ENCODE data around the gene HTR1D.
"Not testable (repeated sequence)": the region's sequence is repeated elsewhere in the genome, so short reads cannot be mapped to it uniquely, and the experiment has no call there.

HTR1D gene

DNA sequence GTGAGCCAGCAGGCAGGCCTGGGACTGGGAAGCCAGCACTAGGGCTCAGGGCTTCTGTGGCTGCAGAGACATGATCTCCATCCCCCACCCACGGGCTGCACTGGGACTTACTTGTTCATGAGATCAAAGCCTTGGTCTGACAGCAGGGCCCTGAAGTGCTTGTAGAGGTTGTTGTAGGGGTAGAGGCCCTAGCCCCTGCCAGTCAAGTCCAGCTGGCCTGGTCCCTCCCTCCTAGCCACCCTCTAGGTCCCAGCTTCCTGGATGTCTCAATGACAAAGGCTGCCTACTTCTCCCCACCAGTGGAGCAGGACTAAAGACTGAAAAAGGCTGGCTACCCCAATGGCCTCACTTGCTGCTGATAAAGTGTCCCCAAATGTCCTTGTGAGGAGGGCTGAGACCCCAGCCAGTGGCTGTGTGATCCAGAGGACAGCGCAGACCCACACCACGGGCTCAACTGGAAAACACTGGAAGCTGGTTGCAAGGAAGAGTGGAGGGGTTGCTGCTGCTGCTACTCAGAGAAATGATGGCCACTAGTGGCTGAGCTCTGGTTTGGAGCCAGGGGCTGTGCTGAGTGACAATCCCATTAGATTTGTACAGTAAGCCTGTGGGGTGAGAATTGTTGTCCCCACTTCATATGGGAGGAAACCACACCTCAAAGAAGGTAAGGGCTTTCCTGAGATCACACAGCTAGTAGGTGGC, 1.4 kb downstream of the HTR1D start:
- H3K27ac ChIP-seq (ENCODE audit: low read length): no peak overlapping the region
- peaks cover 32% of the 10 kb centered on the region for H3K27me3 ChIP-seq (ENCODE audit: insufficient read depth, low read length)
- H3K9me3 ChIP-seq (ENCODE audit: insufficient read depth, low read depth, low read length): no peaks in the 10 kb centered on the region
- no peaks in the 10 kb centered on the region for H3K4me1 ChIP-seq (ENCODE audit: insufficient read depth, low read length)
- no peak overlapping the region for H3K9ac ChIP-seq (ENCODE audit: low read depth, low read length)
- peak overlapping the region; percentile 74 for H3K4me3 ChIP-seq (ENCODE audit: low read length)
- no peaks in the 10 kb centered on the region for H3K36me3 ChIP-seq (ENCODE audit: insufficient read depth, low read depth, low read length)

DNA sequence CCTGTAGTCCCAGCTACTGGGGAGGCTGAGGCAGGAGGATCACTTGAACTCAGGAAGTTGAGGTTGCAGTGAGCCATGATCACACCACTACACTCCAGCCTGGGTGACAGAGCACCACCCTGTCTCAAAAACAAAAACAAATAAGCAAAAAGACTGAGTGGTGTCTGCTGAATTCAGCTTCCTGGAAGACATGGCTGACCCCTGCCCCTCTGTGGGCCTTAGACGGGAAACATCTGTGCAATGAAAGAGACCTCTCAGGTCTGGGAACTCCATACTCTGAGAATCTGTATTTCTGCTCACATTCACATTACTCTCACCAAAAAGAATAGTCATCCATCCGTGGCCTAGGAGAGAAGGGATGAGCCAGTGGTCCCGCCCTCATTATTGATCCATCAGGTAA, 2.0 kb downstream of the HTR1D start:
- no peak overlapping the region for H3K4me3 ChIP-seq (ENCODE audit: low read length)
- H3K36me3 ChIP-seq (ENCODE audit: insufficient read depth, low read depth, low read length): no peaks in the 10 kb centered on the region
- no peaks in the 10 kb centered on the region for H3K4me1 ChIP-seq (ENCODE audit: insufficient read depth, low read length)
- H3K9me3 ChIP-seq (ENCODE audit: insufficient read depth, low read depth, low read length): no peaks in the 10 kb centered on the region
- H3K27ac ChIP-seq (ENCODE audit: low read length): no peak overlapping the region
- peaks cover 32% of the 10 kb centered on the region for H3K27me3 ChIP-seq (ENCODE audit: insufficient read depth, low read length)
- no peak overlapping the region for H3K9ac ChIP-seq (ENCODE audit: low read depth, low read length)

DNA sequence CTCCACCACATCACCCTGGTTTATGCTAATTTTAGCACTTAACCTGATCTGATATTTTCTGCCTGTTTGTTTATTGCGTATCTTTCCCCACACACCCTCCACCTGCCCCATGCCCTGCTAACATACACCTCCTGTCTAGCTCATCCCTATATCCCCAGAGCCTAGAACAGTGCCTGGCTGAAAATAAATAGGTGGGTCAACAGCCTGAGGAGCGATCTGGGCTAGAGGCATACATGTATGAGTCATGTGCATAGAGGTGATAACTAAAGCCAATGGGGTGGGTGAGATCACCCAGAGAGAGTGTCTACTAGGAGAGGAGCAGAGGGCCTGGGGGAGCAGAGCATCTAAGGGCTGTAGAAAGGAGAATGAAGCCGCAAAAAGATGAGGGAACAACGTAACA, 2.7 kb downstream of the HTR1D start:
- Histone ChIP-seq H3K27me3 (ENCODE audit: insufficient read depth, low read length) (peaks cover 32% of the 10 kb centered on the region), H3K4me1 (ENCODE audit: insufficient read depth, low read length) (no peaks in the 10 kb centered on the region), H3K9me3 (ENCODE audit: insufficient read depth, low read depth, low read length) (no peaks in the 10 kb centered on the region), H3K9ac (ENCODE audit: low read depth, low read length) (no peak overlapping the region), H3K4me3 (ENCODE audit: low read length) (no peak overlapping the region), H3K36me3 (ENCODE audit: insufficient read depth, low read depth, low read length) (no peaks in the 10 kb centered on the region), H3K27ac (ENCODE audit: low read length) (no peak overlapping the region)

DNA sequence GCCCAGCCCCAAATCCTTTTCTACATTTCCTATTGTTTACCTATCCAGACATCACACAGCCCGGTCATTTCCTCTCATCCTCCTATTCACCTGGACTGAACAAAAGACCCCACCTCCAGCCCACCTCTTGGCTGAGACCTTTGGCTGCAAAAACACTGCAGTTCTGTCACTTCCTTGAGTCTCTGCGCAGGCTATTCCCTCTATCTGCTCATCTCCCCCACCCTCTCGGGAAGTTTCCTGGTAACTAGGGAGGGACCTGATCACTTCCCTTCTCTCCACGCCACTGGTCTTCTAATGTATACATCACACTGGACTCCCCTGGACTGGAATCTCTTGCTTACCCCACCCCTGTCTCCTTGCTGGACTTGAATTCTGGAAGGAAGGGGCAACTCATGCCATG, 5.3 kb downstream of the HTR1D start:
- Histone ChIP-seq H3K9ac (ENCODE audit: low read depth, low read length) (no peak overlapping the region), H3K9me3 (ENCODE audit: insufficient read depth, low read depth, low read length) (no peaks in the 10 kb centered on the region), H3K27me3 (ENCODE audit: insufficient read depth, low read length) (peaks cover 11% of the 10 kb centered on the region), H3K27ac (ENCODE audit: low read length) (no peak overlapping the region), H3K36me3 (ENCODE audit: insufficient read depth, low read depth, low read length) (no peaks in the 10 kb centered on the region), H3K4me1 (ENCODE audit: insufficient read depth, low read length) (no peaks in the 10 kb centered on the region), H3K4me3 (ENCODE audit: low read length) (no peak overlapping the region)

DNA sequence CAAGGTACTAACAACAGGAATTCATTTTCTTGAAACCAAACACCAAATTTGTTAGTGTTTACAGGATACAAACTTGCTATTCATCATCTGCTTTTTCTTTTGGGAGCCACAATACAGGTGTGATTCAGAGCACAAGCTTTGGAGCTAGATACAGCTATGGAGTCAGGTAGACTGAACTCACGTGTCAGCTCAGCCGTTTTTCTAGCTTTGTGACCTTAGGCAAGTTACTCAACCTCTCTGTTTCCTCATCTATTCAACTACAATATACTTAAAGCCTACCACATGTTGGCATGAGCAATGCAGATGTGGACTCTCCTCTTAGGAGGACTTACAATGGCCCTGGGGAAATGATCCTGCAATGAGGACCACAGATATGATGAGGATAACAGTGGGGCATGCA, 6.3 kb downstream of the HTR1D start:
- Histone ChIP-seq H3K27me3 (ENCODE audit: insufficient read depth, low read length) (peaks cover 2% of the 10 kb centered on the region; the same call in 1 of the 2 replicates), H3K4me1 (ENCODE audit: insufficient read depth, low read length) (no peaks in the 10 kb centered on the region), H3K9ac (ENCODE audit: low read depth, low read length) (no peak overlapping the region), H3K27ac (ENCODE audit: low read length) (no peak overlapping the region), H3K36me3 (ENCODE audit: insufficient read depth, low read depth, low read length) (no peaks in the 10 kb centered on the region), H3K4me3 (ENCODE audit: low read length) (no peak overlapping the region), H3K9me3 (ENCODE audit: insufficient read depth, low read depth, low read length) (no peaks in the 10 kb centered on the region)

DNA sequence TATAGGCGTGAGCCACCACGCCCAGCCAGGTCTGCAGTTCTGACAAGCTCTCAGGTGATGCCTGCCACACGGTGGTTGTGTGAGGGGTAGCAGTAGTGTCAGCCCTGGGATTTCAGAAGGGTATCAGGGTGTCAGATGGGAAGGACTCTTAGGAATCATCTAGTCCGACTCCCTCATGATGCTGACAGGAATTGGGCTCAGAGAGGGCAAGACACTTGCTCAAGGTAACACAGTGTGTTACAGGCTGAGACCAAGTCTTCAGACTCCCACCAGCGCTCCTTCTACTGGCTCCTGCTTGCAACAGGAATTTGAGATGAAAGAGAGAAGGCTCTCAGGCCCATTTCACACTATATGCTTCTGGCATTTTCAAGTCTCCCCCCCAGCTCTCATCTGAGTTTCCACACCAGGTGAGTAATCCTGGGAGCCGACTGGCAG, 6.9 kb downstream of the HTR1D start:
- Histone ChIP-seq H3K27me3 (ENCODE audit: insufficient read depth, low read length) (no peaks in the 10 kb centered on the region), H3K36me3 (ENCODE audit: insufficient read depth, low read depth, low read length) (no peaks in the 10 kb centered on the region), H3K4me3 (ENCODE audit: low read length) (no peak overlapping the region), H3K4me1 (ENCODE audit: insufficient read depth, low read length) (no peaks in the 10 kb centered on the region), H3K9me3 (ENCODE audit: insufficient read depth, low read depth, low read length) (no peaks in the 10 kb centered on the region), H3K27ac (ENCODE audit: low read length) (no peak overlapping the region), H3K9ac (ENCODE audit: low read depth, low read length) (no peak overlapping the region)

DNA sequence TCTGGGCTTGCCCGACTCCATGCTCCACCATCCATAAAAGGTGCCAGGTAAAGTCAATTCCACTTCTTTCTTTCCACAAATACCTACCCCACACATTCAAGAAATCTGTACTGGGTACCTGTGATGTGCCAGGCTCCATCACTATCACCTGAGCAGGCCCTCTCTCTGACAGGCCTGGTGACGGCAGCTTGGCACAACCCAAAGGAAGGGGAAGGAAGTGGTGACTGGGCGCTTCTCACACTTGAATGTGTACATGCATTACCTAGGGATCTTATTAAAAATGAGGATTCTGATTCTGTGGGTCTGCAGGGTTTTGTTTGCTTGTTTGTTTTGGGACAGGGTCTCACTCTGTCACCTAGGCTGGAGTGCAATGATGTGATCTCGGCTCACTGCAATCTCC, 7.5 kb downstream of the HTR1D start:
- Histone ChIP-seq H3K36me3 (ENCODE audit: insufficient read depth, low read depth, low read length) (no peaks in the 10 kb centered on the region), H3K27ac (ENCODE audit: low read length) (no peak overlapping the region), H3K27me3 (ENCODE audit: insufficient read depth, low read length) (no peaks in the 10 kb centered on the region), H3K4me1 (ENCODE audit: insufficient read depth, low read length) (no peaks in the 10 kb centered on the region), H3K4me3 (ENCODE audit: low read length) (no peak overlapping the region), H3K9ac (ENCODE audit: low read depth, low read length) (no peak overlapping the region), H3K9me3 (ENCODE audit: insufficient read depth, low read depth, low read length) (no peaks in the 10 kb centered on the region)

DNA sequence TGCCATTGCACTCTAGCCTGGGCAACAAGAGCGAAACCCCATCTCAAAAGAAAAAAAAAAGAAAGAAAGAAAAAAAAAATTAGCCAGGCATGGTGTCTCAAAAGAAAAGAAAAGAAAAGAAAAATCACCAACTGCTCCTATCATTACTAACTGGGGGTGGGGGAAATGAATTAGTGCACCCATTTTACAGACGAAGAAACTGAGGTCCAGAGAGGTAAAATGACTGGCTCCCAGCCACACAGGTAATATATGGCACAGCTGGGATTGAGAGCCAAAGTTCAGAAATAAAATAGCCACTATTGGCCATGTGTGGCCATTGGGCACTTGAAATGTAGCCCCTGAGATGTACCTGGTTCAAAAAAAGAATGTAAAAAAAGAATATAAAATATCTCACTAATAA, 8.8 kb downstream of the HTR1D start:
- Histone ChIP-seq H3K9ac (ENCODE audit: low read depth, low read length) (no peak overlapping the region), H3K27ac (ENCODE audit: low read length) (no peak overlapping the region), H3K4me3 (ENCODE audit: low read length) (no peak overlapping the region), H3K27me3 (ENCODE audit: insufficient read depth, low read length) (no peaks in the 10 kb centered on the region), H3K36me3 (ENCODE audit: insufficient read depth, low read depth, low read length) (no peaks in the 10 kb centered on the region), H3K9me3 (ENCODE audit: insufficient read depth, low read depth, low read length) (no peaks in the 10 kb centered on the region), H3K4me1 (ENCODE audit: insufficient read depth, low read length) (no peaks in the 10 kb centered on the region)

DNA sequence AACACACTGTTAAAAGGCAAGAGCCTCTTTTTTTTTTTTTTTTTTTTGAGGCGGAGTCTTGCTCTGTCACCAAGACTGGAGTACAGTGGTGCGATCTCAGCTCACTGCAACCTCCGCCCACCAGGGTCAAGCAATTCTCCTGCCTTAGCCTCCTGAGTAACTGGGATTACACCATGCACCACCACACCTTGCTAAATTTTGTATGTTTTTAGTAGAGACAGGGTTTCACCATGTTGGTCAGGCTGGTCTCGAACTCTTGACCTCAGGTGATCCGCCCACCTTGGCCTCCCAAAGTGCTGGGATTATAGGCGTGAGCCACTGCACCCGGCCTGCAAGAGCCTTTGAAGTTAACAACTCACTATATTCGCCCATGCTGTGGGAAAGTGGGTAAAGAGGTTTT, 9.6 kb downstream of the HTR1D start:
- not testable (repeated sequence) for H3K9me3 ChIP-seq (ENCODE audit: insufficient read depth, low read depth, low read length); H3K4me3 ChIP-seq (ENCODE audit: low read length); H3K9ac ChIP-seq (ENCODE audit: low read depth, low read length); H3K27me3 ChIP-seq (ENCODE audit: insufficient read depth, low read length); H3K36me3 ChIP-seq (ENCODE audit: insufficient read depth, low read depth, low read length); H3K27ac ChIP-seq (ENCODE audit: low read length); H3K4me1 ChIP-seq (ENCODE audit: insufficient read depth, low read length)

DNA sequence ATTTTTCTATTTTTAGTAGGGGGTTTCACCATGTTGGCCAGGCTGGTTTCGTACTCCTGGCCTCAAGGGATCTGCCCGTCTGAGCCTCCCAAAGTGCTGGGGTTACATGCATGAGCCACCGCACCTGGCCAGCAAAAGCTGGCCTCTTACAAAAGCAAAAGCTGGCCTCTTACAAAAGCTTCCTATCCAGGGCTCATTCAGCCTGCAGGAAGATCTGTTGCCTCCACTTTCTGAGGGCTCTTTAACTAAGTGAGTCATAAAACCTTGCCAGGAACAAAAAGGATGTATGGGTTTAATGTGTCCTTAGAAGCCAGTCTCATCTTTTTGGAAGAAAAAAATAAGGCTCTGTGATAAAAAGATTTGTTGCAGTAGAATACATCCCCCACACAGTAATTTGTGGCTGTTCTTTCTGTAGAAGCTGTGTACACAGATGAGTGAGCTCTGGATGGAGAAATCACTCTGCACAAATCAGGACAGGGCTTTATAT, 15.0 kb downstream of the HTR1D start:
- Histone ChIP-seq H3K36me3 (ENCODE audit: insufficient read depth, low read depth, low read length) (no peaks in the 10 kb centered on the region), H3K9me3 (ENCODE audit: insufficient read depth, low read depth, low read length) (no peaks in the 10 kb centered on the region), H3K27ac (ENCODE audit: low read length) (no peak overlapping the region), H3K9ac (ENCODE audit: low read depth, low read length) (no peak overlapping the region), H3K4me3 (ENCODE audit: low read length) (no peak overlapping the region), H3K27me3 (ENCODE audit: insufficient read depth, low read length) (no peaks in the 10 kb centered on the region), H3K4me1 (ENCODE audit: insufficient read depth, low read length) (no peaks in the 10 kb centered on the region)

DNA sequence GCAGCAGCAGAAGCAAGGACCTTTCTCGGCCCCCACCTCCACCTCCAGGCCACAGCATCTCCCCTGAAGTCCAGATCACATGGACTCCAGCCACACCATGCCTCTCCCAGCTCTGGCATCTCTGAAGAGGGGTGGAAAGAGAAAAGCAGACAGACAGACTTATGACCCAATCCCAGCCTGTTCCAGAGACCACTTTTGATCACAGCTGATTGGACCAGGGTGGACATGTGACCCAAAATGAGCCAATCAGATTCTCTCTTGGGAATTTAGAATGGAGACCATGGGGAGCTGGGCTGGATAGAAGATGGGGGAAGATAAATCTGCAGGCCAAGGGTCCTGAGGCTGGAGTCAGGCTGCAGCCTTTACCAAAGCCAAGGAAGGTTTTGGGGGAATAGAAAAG, 16.4 kb downstream of the HTR1D start:
- Histone ChIP-seq H3K9ac (ENCODE audit: low read depth, low read length) (no peak overlapping the region), H3K27ac (ENCODE audit: low read length) (no peak overlapping the region), H3K36me3 (ENCODE audit: insufficient read depth, low read depth, low read length) (no peaks in the 10 kb centered on the region), H3K27me3 (ENCODE audit: insufficient read depth, low read length) (no peaks in the 10 kb centered on the region), H3K9me3 (ENCODE audit: insufficient read depth, low read depth, low read length) (no peaks in the 10 kb centered on the region), H3K4me3 (ENCODE audit: low read length) (no peak overlapping the region), H3K4me1 (ENCODE audit: insufficient read depth, low read length) (no peaks in the 10 kb centered on the region)

DNA sequence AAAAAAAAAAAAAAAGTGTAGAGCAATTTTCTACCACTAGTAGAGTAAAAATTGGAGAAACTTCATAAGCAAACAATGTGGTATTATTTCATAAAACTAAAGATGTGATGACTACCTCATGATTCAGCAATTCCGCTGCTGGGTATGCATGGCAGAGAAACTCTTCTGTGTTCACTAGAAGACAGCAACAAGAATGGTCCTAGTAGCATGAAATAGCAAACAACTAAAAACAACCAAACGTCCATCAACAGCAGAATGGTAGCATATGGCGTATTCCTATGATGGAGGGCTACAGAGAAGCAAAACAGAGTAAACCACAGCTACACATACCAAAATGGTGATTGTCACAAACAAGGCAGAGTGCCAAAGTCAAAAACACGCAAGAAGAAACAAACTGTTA, 18.9 kb downstream of the HTR1D start:
- H3K27ac ChIP-seq (ENCODE audit: low read length): no peak overlapping the region
- H3K4me3 ChIP-seq (ENCODE audit: low read length): no peak overlapping the region
- no peaks in the 10 kb centered on the region; the same call in 1 of the 2 replicates for H3K4me1 ChIP-seq (ENCODE audit: insufficient read depth, low read length)
- no peaks in the 10 kb centered on the region for H3K9me3 ChIP-seq (ENCODE audit: insufficient read depth, low read depth, low read length)
- no peaks in the 10 kb centered on the region; the same call in 1 of the 2 replicates for H3K36me3 ChIP-seq (ENCODE audit: insufficient read depth, low read depth, low read length)
- no peak overlapping the region for H3K9ac ChIP-seq (ENCODE audit: low read depth, low read length)
- H3K27me3 ChIP-seq (ENCODE audit: insufficient read depth, low read length): no peaks in the 10 kb centered on the region

Data from iPS-20b (cell line).